Erythroblast (primary cell): Measurements from ENCODE around the gene TPSB2.

Source experiments
- GATA1 ChIP-seq: IDR thresholded peaks from 2 replicates; pipeline ENCODE4 v1.6.1; 2011; ENCODE audit warnings: low read depth, mild to moderate bottlenecking, control low read depth, low read length, moderate library complexity
- POLR2A ChIP-seq: IDR thresholded peaks from 2 replicates; pipeline ENCODE4 v1.6.1; 2011; ENCODE audit warnings: mild to moderate bottlenecking, low read length

GRCh38 chr16:1202274-1202673, 27.7 kb downstream of the TPSB2 start:
- TF ChIP-seq POLR2A (no peak), GATA1 (no peak)
